Panc1 (cell line): ENCODE results near the gene SAMD14.

Source experiments
- CTCF ChIP-seq: fragments of 450-650 bp; IDR thresholded peaks from 2 replicates; pipeline ENCODE4 v1.5.1; 2017; ENCODE audit warnings: mild to moderate bottlenecking
- POLR2AphosphoS5 ChIP-seq: IDR thresholded peaks from 2 replicates; pipeline ENCODE4 v1.6.1; 2012; ENCODE audit warnings: mild to moderate bottlenecking, low read depth, low read length, moderate library complexity
- REST ChIP-seq, 2 experiments: IDR thresholded peaks; 2 replicates each; pipeline ENCODE4 v1.6.1; 2011 to 2012; ENCODE audit warnings: low read depth in 2 of 2, control low read depth in 1 of 2, low read length in 1 of 2, mild to moderate bottlenecking in 1 of 2, moderate library complexity in 1 of 2; ENCODE audit not compliant: insufficient read depth in 1 of 2
- TCF7L2 ChIP-seq: IDR thresholded peaks from 2 replicates; pipeline ENCODE4 v1.6.1; 2011; ENCODE audit warnings: mild to moderate bottlenecking, low read depth, low read length, inconsistent platforms

GRCh38 chr17:50161911-50162288 is 31.9 kb upstream of the SAMD14 start:
- no peak; the same call in 1 of the 2 replicates for TF ChIP-seq CTCF
- TF ChIP-seq REST (IDR thresholded peaks at IDR 0.05; ENCODE audit: insufficient read depth in 1 of 2, low read depth in 2 of 2, low read length in 1 of 2) = no peak
- no peak for TF ChIP-seq POLR2AphosphoS5
- no peak for TF ChIP-seq TCF7L2
